GM19328 (cell line): ENCODE results near the gene CAPZB.

Experiments used
- ATAC-seq: cut with Tn5 transposase; IDR thresholded peaks from one replicate; pipeline ENCODE4 v1.9.1; 2021; ENCODE audit warnings: mild to moderate bottlenecking, moderate library complexity; ENCODE audit not compliant: unreplicated experiment

The CAPZB gene

DNA sequence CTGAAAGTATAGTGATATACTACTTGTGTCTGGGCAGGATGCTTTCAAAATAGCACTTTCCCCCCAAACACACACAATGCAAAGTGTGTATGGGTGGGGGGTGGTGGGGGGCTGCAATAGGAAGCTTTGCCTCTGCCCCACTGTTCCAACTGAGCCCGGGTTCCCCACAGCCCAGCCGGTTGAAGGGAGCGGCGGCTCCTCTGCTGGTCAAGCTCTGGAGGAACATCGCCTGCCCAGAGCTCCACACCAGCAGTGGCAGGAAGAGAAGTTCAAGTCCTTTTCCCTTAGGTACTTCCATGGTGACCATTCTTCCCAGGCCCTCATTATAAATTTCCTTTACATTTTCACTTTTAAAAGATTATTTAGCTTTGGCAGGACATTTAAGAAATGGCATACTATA lies 74.9 kb downstream of the CAPZB start:
- no peak for ATAC-seq

DNA sequence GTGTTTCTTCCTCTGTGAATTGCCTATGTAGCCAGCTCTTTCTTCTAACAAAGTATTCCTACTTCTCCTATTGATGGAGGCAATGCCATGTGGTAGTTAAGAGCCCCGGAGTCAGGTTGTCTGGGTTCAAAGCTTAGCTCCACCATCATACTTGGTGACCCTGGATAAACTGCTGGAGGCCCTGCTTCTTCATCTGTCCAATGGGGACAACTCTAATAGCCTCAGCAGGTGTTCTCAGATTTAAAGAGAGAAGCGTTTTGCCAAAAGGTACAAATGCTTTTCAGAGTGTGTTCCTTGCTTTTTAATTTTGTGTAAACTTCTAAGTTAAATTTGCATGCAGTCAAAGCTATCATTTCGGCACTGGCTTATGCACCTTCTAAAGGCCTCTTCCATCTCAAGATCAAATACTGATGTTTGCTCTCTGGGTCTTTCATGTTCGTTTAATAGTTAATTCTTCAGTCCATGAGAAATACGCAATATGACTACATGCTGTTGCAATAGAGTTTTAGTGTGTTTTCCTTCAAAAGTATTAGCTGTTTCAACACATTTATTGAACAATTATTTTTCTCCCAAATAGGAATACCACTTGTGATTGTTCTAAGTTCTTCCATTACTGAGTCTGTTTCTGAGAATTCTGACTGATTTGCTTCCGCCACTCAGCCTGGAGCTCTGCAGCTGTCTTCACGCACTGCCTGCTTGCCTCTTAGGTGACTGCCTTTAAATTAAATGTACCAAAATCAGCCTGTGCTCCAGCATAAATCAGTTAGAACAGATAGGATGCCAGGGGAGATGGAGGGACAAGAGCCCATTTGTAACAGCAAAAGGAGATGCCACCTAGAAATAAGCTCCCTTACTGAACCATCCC lies 75.6 kb downstream of the CAPZB start:
- ATAC-seq: no peak

DNA sequence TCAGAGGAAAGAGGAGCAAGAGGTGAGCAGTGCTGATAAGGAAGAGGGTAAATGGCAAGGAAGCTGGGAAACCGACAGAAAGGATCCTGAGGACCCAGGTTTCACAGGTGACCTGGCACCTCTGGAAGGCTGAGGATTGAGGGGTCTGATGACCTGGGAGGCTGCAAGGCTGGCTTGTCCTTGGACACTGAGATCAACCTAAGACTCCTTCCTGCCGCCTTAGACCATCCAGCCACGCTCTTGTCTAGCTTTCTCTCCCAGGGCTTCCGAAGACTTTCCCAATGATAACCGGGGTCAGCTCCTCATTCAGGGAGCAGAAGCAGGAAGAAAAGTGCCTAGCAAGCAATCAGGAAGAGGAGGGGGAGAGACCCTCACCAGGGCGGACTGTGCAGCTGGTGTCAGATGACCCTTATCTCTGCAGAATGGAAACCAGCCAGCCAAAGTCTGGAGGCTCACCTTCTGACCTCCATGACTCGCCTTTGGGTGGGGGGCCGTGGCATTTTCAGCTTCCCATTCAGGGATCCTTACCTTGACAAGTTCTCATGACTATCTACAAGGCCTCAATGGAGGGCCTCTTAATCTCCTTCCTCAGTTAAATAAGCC lies 77.7 kb downstream of the CAPZB start:
- ATAC-seq: no peak

DNA sequence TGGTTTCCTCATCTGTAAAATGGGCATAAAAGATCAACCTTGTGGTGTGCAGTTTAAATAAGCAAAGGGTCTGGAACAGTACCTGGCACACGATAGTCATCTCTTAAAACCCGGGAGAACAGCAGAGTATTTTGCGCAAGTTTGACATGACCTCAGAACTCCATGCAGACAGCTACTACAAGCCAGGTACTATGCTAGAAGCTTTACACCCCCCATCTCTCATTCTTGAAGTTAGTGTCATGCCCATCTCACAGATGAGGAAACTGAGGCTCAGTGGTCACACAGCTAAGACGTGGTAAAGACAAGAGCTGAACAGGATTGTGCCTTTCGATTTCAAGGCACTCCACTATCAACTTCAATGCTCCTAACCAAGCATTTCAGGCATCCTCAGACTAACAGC lies 78.7 kb downstream of the CAPZB start:
- no peak for ATAC-seq

DNA sequence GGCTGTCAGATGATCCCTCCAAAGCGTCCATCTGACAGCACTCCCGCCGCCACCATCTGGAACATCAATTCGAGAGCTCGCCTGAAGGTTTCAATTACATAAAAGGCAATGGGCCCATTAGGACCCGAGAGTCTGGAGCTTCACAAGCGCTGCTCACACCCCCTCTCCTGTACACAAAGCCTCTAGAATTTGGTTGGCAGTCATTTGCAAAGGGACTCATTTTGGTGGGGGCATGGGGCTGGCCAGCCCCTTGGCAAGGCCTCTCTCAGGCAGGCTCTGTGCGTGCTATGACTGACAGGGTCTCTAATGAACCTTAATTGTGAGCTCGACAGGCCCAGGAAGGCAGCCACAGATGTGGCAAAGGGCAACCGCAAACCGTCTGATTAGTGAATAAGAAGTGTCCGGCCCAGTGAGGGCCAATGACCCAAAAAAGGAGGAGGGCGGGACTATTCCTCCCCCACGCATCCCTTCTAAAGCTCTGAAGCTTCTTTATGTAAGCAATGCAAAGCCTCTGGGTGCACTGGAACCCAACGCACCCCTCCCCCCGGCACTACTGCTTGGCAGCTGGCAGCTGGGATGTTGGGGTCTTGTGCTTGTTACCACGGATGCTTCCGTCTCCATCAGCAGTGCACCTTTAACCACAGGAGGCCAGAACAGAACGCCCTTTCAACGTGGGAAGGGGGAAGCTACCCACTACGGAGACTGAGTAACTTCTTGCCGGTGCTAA lies 79.4 kb downstream of the CAPZB start:
- ATAC-seq: no peak

DNA sequence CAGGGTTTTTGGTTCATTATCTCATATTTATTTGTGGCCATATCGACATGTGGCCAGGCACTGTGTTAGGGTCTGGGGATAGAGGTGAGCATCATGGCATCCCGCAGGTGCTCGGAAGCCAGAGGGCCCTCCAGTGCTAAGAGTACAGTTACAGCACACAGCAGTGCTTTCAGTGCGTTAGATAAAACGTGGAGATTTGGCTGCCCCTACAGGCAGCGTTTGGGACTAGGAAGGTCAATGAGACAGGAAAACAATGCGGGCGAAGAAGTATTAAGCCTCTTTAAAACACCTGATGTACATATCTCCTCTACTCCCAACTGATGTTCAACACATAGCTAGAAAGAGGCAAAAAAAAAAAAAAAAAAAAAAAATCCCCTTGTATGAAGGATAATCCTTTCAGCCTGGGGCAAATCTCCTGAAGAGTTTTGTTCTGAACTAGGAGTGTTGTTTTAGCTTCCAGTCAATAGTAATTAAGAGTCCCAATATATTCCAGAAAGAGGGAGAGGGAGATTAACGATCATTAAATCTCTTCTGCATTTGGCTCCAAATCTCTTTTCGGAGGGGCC lies 80.1 kb downstream of the CAPZB start:
- no peak for ATAC-seq

DNA sequence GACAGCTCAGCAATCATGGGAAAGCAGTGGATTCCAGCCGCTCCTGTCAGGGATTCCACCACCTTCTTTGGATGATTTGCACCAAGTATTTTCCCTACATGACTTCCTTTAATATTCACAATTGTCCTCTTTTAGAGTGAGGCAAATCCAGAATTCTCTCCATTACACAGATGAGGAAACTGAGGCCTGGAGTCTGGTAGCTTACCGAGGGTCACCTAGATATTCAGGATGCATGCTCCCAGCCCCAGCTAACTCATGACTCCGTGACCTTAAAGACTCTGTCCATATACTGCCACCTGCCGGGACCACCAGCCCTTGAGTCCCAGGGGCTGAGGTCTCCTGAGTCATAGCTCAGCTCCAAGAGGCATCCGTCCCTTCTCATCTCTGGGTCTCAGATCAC lies 80.6 kb downstream of the CAPZB start:
- ATAC-seq: no peak

DNA sequence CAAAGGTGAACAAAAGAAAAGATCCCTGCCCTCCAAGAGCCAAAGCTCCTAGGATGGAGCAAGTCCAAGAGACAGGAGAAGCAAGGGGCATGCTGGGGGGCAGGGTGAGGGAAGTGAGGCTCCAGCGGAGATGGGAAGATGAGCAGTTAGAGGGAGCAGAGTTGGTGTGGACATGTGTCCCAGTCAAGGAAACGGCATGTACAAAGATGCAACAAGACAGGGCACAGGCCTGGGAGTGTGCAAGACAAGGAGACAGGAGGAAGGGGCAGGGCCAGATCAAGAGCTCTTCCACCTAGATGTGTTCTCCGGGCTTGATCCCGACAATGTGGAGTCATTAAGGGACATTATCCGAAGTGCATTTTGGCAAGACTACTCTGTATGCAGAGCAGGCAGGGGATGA lies 82.1 kb downstream of the CAPZB start:
- ATAC-seq: no peak

DNA sequence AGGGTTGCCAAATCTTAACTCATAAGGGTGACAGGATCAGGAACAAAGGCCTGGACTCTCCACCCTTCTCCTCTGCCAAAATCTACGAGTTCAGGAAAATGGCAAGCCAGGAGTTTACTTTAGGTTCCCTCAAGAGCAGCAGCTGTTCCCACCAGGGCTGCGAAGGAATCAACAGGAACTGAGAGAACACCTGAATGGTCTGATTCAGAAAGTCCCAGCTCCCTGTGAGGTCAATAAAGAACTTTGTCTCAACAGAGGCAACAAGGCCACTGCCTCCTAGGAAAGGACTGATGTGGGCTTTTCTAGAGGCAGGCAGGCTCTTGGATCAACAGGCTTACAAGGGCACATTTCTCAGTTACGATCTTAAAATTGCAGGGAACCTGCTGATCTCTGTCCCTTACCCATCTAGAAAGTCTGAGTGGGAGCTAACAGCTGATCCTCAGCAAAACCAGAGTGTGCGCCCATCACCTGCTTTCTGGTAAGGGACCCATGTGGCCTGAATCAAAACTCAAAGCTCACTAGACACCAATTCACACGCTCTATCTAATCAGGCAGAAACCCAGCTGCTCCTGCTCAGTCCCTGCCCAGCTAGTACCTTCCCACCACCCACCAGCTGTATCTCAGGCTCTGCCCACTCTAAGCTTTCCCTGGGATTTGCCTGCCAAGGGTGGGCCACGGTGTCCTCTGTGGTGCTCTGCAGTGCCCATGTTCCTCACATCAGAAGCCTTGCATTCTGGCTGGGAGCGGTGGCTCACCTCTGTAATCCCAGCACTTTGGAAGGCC lies 83.1 kb downstream of the CAPZB start:
- no peak for ATAC-seq

DNA sequence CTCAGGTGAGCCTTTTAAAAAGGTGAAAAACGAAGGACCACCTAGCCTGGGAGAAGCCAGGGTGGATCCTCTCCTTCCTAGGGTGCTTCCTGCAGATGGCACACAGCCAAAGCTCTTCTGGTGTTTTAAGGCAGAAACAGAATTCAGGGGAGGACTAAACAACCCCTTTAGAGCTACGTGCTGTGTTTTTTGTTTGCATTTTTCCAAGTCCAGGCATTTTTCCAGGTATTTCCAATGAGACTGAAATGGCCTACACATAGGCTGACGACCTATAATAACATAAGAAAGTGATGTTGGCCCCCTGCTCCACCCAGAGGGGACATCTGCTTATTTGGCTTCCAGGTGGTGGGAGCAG lies 83.8 kb downstream of the CAPZB start:
- ATAC-seq: no peak

DNA sequence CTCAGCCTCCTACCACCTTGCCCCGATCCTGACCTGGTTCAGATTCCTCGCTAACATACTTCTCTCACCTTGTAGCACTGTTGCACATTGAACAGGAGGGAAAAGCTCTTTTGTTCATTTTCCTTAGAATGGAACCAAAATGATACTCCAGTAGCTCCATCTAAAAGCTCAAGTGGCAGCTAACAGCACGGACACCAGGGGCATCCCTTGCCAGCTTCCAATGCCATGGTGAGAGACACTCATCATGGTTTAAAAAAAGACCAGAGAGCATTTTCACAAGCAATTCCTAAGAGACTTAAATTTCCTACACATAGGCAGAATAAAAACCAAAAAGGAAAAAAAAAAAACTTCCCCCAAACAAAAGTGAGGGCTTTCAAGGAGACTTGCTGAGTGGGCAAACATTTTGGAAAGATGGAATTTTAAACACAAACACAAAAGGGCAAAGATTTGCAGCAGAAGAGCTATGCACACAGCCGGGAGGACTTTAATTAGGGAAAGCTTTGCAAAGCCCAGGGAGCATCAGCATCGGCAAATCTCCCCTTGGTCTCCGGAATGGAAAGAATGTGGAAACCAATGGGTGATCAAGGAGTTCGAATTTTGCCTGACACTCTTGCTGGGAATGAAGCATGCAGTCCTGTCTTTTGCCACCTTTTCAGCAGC lies 84.3 kb downstream of the CAPZB start:
- no peak for ATAC-seq

DNA sequence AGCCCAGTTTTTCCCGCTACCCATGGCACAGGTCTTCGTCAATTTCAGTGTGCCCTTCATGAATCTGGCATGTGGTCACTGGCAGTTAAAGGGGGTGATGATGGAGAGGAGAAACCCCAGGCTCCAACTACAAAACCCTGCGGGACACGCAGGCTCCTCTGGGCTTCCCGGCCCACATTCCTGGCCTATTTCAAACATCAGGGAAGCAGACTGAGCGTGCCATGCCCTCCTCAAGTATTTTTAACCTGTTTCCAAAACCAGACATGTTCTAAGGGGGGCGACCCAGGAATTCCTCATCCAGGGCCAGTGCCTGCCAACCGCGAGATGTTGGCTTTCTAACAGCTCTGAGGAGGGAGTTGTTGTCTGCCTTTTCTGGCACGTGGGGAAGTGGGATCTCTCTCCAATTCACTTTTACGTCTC lies 85.1 kb downstream of the CAPZB start:
- no peak for ATAC-seq

DNA sequence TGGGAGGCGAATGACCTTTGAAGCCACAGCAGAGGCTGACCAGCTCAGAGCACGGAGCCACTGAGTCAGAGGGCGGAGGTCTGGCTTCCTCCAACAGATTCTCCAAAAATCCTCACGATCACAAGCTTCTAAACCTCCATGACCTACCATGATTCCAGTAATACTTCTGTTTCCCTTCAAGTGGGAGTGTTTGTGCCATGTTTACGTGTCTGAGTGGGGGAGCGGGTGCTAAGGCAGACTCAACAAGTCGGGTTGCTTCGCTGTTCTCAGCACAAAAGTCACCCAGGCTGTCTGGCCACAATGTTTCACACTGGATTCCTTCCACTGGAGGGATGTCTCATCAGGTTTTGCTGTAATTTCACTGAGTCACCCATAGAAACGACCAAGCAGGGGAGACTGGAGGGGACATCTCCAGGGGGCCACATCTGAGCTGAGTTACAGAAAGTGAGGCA lies 87.0 kb downstream of the CAPZB start:
- ATAC-seq: no peak

DNA sequence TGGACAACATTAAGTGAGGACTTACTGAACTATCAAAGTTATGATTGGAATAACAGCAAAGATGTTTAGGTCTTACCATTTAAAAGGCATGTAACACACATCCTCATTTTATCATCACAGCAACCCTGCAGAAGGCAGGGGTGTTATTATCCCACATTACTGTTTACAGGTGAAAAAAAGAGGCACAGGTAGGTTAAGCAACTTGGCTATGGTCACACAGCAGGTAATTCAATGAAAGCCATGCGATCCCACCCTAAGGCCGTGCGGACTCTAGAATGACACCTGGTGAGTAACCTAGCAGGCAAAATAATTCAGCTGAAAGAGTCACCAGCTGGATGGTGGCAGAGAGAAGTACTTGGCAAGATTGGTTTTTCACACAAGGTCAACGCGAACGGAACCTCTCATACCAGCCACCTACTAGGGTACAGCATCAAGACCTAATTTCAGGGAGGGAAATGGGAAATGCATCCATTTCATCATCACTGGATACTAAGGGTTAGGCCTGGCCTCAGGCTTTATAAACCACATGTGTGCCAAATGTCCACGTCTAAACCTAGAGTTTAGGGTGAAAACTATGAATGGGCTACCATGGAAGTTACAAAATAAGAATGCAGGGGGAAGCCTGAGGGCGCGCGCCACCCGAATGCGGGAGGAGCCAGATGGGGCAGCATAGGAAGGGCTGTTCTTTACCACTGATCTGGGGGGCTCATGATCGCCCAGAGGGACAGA lies 88.0 kb downstream of the CAPZB start:
- ATAC-seq: no peak

DNA sequence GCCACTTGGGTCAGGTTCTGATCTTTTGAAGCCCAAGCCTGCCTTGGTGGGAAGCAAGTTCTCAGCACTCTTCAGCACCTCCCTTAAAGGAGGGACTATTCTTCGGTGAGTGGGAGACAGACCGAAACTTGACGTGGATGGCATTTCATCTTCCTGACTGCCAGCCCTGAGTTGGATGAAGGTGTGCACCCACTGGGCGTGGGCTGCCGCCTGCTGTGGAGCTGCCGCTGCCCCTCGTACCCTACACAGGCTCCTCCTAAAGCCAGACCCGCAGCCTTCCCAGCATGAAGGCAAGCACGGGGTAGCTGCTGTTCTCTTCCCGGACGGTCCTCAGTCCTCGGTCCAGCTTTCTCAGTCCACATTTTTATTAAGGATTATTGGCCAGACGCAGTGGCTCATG lies 89.1 kb downstream of the CAPZB start:
- ATAC-seq: no peak

DNA sequence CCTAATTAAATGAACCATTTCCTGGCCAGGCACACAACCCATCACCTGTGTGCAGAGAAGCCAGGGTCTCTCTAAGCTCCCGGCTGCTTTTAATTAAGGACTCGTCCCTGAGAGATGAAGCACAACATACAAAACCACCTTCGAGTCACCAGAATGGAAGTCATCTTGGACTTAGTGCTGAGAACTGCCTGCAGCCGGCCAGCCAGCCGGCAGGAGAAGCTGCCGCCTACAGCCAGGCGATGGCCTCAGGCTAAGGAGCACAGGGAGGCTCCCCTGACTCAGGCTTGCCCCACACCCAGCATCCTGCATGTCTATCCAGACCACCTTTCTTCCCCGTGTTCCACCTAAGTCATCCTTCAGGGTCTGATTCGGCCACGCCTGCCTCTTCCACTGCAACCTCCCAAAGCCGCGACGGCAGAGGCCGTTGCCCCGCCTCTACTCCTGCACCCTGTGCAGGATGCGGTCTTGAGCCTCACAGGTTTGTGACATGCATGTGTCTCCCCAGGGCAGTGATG lies 89.6 kb downstream of the CAPZB start:
- ATAC-seq: no peak

DNA sequence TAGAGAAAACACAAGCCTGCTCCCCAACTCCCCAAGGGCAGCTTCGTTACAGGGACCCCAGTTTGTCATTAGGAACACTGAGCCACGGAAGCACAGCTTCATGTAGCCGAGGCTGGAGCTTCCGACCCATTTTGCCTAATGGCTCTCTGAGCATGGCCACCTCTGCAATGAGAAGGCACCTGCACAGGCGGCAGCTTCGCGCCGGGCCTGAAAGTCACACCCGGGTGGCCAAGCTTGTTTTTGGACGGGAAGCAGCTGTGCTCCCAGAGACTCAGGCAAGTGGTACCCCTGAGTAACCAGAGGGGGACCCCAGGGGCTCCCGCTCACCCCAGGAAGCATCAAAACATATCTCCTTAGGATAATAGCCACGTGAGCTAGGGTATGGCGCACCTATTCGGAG lies 92.3 kb downstream of the CAPZB start:
- no peak for ATAC-seq

DNA sequence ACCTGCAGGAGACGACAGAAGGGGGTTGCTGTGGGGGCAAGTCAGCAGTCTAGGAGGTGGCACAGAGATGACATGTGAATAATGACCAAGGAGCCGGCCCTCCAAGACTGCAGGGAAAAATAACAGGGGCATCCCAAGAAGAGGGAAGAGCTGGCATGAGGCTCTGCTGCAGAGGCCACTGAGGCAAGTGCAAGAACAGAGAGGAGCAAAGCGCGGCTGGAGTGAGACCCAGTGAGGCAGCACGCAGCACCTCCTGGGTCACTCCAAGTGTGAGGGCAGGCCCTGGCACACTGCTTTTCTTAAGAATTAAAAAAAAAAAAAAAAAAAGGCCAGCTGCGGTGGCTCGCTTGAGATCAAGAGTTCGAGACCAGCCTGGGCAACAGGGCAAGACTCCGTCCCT lies 93.1 kb downstream of the CAPZB start:
- no peak for ATAC-seq

DNA sequence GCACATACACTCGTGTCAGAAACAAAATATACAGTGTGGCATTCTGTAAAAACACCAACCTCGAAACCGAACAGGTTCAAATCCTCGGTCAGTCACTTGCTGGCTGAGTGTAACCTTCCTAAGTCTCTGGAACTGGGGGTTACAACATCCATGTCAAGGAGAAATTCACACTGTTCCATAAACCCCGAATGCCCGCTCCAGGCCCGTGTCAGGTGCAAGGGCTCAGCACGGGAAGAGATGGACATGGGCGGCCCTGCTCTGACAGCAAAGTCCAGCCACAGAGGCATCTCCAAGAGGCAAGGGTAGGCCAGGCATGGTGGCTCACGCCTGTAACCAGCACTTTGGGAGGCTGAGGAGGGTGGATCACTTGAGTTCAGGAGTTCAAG lies 93.8 kb downstream of the CAPZB start:
- ATAC-seq: no peak
